HG02981 (cell line): ENCODE results near the gene GNB3.

Source experiments
- ATAC-seq: cut with Tn5 transposase; IDR thresholded peaks from one replicate; pipeline ENCODE4 v1.9.1; 2021; ENCODE audit warnings: mild to moderate bottlenecking, moderate library complexity; ENCODE audit not compliant: unreplicated experiment

Gene GNB3

DNA sequence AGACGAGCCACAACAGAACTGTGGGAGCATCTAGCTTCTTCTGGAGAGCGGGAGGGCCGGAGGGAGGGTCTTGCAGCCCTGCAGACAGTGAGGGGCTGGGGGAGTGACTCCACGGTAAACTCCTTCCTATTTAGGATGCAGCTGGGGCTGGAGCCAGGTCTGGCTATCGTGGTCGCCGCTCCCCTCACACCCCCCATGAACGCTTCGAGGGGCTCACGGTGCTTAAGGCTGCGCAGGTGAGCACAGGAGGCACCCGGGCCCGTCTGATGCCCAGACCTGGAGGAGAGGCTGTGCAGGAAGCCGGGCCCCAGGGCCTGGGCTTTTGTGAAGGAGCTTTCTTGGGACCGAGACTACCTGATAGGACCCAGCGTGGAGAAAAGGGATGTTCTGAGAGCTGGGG lies 3.9 kb upstream of the GNB3 start:
- ATAC-seq: no peak

GRCh38 chr12:6837370-6838060 lies 3.2 kb upstream of the GNB3 start:
- ATAC-seq: no peak

- no peak for ATAC-seq
Measured at GRCh38 chr12:6838854-6839253, 1.9 kb upstream of the GNB3 start.

DNA sequence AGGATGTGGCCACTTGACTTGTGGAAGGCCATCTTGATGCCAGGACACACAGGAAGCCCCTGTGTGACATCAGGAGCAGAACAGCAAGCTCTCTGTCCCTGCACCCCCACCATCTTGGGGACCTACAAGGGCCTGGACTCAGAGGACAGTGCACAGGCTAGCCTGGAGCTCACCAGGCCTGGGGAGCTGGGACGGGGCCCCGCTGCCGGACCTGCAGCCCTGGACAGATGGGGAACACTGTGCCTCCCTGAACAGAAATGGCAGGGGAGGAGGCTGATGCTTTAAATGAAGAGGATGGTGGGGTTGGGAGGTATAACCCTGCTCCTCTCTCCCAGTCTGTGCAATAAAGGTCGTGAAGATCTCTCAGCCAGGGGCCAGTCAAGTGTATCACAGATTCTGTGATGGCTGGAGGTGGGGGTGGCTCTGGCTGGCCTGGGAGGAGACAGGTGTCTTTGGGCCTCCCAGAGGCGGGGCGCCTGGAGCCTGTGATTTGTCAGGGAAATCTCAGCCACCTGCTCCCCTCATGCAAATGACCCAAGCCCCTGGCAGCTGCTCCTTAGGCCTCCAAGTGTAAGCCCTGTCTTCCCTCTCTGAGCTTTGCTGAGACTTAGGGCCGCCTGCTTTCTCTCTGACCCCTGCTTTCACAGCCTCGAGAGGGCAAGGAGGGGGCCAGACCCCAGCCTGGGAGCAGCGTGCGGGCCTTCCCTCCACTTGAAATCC lies 1.1 kb upstream of the GNB3 start:
- ATAC-seq: peak; percentile 72

- no peak for ATAC-seq
Measured at GRCh38 chr12:6840330-6840729, 395 bp upstream of the GNB3 start.

DNA sequence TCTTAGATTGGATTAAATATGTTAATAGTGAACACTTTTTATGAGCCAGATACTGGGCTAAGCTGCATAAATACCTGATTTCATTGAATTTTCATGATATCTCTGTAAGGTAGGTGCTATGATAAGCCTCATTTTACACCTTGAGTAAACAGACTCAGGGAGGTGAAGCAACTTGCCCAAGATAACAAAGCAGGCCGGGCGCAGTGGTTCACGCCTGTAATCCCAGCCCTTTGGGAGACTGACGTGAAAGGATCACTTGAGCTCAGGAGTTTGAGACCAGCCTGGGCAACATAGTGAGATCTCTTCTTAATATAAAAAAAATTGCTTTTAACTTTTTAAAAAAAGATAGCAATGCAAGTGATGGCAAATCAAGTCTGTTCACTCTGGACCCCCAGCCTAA lies 1.4 kb downstream of the GNB3 start:
- no peak for ATAC-seq

GRCh38 chr12:6843118-6843902 lies 2.6 kb downstream of the GNB3 start:
- ATAC-seq: no peak

DNA sequence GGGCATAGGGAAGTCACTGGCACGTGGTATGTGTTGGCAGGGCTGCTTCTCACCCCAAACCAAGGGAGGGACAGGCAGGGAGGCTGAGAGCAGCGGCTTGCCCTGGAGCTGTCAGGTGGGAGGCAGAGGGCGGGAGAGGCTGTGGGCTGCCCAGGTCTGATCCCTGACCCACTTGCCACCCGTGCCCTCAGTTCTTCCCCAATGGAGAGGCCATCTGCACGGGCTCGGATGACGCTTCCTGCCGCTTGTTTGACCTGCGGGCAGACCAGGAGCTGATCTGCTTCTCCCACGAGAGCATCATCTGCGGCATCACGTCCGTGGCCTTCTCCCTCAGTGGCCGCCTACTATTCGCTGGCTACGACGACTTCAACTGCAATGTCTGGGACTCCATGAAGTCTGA lies 4.7 kb downstream of the GNB3 start:
- no peak for ATAC-seq

DNA sequence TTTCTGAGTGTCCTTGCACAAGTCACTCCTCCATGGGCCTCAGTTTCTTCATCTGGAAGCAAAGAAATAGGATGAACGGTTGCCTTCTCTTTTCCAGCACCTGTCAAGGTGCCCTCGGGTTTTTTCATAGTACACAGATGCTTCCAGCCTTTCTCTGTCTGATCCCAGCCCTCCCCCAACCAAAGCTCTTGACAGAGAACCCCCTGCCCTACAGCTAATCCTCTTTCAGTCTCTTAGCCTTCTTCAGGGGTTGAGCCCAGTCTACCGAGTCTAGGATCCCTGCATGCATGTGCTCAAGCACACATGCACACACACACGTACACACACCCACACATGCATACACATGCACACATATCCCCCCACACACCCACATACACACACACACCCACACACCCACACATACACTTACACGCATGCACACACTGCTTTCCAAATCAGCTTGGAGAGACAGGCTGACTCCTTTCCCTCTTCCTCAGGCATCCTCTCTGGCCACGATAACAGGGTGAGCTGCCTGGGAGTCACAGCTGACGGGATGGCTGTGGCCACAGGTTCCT lies 5.7 kb downstream of the GNB3 start:
- ATAC-seq: no peak

DNA sequence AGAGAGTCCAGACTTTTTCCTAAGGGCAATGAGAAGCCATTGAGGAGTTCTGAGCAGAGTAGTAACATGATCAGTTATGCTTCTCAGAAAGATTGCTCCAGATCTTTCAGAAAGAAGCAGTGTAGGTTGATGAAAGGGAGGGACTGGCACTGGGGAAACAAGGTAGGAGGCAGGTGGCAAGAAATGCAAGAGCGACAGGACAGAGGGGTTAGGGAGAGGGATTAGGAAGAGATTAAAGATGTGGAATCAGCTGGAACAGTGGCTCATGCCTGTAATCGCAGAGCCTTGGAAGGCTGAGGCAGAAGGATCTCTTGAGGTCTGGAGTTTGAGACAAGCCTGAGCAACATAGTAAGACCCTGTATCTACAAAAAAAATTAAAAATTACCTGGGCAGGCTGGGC lies 7.0 kb downstream of the GNB3 start:
- no peak for ATAC-seq

- ATAC-seq: no peak
Measured at GRCh38 chr12:6849427-6849826, 8.7 kb downstream of the GNB3 start.

- no peak for ATAC-seq
Measured at GRCh38 chr12:6849976-6850560, 9.3 kb downstream of the GNB3 start.

DNA sequence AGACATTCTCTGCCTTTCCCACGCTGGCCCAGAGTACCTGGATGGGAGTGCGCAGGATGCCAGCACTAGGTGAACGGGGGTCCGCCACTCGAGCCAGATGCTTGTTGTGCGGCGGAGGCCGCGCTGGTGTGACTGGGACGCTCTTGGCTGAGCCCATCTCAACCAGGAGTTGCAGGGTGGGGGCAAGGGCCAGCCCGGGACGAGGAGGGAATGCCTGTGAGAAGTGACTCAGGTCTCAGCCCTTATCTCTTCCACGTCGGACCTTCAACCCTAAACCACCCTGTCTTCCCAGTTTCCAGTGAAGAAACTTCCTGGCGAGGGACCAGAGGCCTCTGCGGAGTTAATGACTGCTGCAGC lies 10.0 kb downstream of the GNB3 start:
- no peak for ATAC-seq

DNA sequence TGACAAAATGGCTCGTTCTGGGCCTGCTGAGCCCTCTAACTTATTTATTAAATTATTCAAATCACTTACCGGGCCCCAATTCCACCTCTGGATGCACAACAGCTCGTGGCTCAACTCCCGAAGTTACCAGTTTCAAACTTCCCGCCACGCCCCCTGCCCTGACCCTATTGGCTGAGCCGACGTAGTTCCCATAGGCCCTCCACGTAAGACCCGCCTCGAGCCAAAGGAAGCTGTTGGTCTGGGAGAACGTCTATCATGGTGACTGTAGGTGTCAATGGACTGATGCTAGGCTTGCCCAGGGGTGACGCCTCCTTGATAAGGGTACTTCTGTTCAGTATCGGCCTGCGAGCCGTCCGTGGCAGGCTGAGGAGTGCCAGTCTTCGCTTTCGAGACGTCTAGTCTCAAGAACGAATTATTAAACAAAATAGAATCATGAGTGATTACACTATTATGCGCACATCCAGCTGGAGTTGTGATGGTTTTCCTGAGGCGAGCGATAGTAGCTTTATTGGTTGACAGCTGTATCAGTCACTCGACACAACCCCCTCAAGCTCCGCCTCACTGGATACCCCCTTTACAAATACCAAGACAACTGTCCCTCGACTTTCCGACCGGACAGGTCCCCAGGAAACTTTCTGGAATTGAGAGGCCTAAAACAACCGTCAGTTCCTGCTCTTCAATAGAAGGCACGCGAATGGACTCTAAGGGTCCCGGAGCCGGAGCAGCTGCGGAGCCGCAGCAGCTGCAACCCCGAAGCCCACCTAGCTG lies 10.6 kb downstream of the GNB3 start, which contains the start of gene CDCA3:
CDCA3 (minus strand) TSS at position 134 of the 768 bp plus-strand sequence. CDS start 334 bp downstream, outside the sequence.
- ATAC-seq: peak; percentile 53

- ATAC-seq: peak; percentile 69
Measured at GRCh38 chr12:6851921-6852650, 11.4 kb downstream of the GNB3 start, which contains the start of gene USP5. Gene USP5 (plus strand): TSS chr12:6852150. CDS start chr12:6852180, 30 bp downstream.

DNA sequence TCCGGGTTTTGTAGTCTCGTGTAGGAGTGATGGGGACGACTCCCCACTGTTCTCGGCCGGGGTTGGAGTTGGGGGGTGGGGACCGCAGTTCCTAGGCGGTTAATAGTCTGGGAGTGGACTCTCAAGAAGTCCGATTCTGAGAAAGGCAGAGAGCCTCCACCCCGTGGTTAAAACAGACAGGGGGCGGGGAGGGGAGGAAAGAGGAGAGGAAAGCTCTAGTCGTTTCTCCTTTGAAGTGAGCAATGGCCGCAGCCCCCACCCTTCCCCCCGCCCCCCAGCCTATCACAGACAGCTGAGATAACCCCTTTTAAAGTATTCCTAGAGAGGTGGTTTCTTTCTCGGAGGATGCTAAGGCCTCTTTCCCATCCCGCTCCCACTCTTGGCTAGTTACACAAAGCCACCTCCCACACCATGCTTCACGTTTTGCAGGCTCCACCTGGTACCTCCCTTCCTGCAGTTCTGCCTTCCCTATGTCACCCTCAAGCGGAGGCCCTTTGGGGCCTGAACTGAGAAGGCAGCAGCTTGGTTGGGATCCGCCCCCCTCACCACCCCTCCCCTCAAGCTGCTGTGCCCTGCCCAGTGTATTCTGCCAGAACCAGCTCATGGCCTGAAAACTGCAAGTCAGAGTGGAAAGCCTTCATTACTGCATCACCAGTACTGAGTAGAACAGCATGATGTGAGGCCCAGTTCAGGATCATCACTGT lies 12.1 kb downstream of the GNB3 start:
- no peak for ATAC-seq

- no peak for ATAC-seq
Measured at GRCh38 chr12:6853626-6854025, 12.9 kb downstream of the GNB3 start.

DNA sequence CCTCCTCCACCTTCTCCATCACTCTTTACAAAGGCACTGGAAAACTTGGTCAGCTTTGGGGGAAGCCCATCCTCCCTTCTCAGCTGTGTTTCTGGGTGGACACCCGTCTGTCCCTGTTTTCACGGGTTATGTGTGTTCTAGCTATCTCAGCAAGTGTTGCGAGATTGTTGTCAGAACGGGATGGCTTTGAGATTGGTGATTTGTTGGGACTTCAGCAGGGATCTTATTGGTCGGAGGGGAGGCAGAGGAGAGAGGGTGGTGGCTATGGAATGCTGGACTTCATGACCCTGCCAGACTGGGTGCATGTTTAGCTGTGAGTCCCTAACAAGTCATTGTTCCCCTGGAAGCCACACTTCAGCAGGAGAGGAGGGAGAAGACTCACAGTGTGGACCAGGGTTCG lies 13.3 kb downstream of the GNB3 start:
- no peak for ATAC-seq

DNA sequence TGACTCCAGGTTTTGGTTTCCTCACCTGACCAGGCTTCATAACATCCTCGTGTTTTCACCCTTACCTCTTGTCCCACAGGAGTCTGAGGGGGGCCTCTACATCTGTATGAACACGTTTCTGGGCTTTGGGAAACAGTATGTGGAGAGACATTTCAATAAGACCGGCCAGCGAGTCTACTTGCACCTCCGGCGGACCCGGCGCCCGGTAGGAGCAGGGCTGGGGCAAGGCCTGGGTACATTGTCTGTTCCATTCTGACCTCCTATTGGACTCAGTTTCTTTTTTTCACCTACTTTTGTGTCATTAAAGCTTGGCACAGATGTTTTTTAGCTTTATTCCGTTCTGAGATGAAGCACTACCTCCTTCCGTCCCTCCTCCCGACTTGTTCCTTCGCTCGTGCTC lies 14.6 kb downstream of the GNB3 start:
- no peak for ATAC-seq
